Measurements from ENCODE around the gene INAFM1. TPM values are rescaled to one million over a fixed set of nuclear protein-coding genes. Genes with fewer than 3 reads are reported as not detected.
"Not testable (repeated sequence)": the region's sequence is repeated elsewhere in the genome, so short reads cannot be mapped to it uniquely, and the experiment has no call there.

Gene INAFM1
- total RNA-seq, 1 experiment from 2014 or later: 1.7 TPM

GRCh38 chr19:47266401-47266941, 8.2 kb upstream of the INAFM1 start:
- no peak for DNase-seq (ENCODE audit: extremely low read depth, low read depth)

DNA sequence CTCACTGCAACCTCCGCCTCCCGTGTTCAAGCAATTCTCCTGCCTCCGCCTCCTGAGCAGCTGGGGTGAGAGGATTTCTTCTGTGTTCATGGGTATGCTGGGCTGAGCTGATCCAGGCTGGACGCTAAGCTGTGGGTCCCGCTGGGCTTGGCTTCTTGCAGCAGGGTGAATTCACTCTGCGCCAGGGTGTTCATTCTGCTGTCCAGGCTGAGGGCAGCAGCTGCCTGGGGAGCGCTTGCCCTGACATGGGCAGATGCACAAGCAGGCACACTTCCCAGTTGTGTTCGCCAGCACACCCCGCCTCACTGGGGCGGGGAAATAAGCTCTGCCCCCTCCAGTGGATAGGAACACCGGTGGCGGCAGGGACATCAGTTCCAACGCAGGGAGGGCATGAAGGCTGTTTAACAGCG, 7.3 kb upstream of the INAFM1 start:
- no peak for DNase-seq (ENCODE audit: extremely low read depth, low read depth)

DNA sequence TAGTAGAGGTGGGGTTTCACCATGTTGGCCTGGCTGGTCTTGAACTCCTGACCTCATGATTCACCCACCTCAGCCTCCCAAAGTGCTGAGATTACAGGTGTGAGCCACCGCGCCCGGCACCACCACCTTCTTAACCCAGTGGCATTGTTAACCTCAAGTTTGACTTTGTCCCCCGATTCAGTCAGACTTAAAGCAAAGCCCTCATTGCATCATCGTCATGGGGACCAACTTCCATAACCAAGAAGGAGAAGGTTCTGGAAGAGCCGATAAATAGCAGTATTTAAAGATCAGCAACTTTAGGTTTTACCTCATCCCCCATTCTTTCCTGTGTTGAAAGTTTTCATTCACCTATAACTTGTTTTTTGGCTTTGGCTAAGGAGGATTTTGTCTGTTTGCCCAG, 6.7 kb upstream of the INAFM1 start:
- DNase-seq (ENCODE audit: extremely low read depth, low read depth): no peak

DNA sequence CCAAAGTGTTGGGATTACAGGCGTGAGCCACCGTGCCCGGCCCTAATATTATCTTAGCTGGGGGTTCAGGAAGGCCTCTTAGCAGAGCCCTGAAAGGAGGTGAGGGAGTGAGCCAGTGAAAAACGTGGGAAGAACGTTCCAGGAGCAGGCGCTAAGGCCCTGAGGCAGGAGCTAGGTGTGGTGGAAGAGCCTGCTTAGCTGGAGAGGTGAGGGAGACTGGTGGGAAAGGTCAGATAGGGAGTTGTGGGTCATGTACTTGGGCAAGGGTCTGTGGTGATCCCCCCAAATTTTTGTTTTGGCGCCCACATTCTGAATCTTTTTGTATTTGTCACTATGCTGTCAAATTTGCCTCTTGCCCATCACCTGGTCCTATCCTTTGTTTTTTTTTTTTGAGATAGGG, 5.1 kb upstream of the INAFM1 start:
- DNase-seq (ENCODE audit: extremely low read depth, low read depth): no peak

DNA sequence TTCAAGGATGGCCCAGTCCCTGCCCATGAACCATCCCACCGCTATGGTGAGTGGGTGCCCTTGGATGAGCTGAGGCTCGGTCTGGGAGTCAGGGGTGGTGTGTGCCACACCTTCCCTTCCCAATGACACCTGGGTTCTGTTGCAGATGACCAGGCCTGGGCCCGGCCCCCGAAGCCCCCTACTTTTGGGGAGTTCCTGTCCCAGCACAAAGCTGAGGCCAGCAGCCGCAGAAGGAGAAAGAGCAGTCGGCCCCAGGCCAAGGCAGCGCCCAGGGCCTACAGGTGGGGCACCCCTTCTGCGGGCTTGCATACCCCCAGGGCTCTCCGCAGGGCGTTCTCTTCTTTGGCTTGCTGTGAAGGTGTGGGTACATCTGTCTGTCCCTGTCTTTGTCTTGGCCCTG, 4.3 kb upstream of the INAFM1 start:
- no peak for DNase-seq (ENCODE audit: extremely low read depth, low read depth)

DNA sequence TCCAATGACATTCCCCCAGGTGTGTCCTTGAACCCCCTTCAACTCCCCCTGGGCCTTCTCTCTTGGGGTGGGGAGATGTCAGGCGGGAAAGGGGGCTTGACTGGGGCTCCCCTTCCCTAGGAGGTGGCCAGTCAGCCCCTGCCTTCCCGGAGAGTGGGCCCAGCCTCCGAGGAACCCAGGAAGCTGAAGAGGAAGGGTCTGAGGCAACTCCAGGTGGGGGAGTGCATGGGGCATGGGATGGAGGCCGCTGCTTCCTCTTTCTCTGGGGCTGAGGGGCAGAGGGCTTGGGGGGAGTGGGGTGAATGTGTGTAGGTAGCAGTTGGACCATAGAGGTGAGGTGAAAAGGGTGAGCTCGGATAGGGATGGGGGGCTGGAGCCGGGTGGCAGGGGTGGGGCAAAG, 2.7 kb upstream of the INAFM1 start:
- no peak for DNase-seq (ENCODE audit: extremely low read depth, low read depth)

DNA sequence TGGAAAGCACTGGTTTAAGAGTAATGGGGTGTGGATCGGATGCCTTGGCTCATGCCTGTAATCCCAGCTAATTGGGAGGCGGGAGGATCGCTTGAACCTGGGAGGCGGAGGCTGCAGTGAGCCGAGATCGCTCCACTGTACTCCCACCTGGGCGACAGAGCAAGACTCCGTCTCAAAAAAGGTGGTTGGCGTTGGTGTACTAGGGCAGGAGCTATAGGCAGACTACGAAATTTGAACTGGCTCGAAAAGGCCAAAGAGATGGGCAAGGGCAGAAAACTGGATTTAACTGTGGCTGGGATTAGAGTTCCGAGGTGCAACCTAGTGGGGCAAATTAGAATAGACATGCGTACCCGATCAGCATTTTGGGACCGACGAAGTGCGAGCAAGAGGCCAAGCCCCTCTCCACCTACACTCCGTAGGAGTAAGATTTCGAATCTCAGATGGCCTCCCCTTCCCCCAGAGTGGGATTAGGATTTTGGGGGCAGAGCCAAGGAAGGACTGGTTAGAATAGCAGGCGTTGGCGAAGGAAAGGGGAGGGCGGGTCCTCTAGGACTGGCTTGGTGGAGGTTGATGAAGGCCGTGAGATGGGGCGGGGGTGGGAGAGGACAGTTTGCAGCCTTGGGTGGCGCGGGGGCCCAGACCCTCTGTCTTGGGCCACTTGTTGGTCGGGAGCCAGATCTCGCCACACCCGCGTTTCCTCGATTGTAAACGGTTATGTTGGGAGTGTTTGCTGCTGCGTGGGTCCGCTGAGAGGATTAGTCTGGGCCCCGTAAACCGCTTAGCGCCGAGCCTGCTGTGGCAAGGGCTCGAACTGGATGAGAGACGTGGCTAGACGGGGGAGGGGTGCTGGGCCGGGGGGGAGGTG, 2.0 kb upstream of the INAFM1 start:
- DNase-seq (ENCODE audit: extremely low read depth, low read depth): no peak

DNA sequence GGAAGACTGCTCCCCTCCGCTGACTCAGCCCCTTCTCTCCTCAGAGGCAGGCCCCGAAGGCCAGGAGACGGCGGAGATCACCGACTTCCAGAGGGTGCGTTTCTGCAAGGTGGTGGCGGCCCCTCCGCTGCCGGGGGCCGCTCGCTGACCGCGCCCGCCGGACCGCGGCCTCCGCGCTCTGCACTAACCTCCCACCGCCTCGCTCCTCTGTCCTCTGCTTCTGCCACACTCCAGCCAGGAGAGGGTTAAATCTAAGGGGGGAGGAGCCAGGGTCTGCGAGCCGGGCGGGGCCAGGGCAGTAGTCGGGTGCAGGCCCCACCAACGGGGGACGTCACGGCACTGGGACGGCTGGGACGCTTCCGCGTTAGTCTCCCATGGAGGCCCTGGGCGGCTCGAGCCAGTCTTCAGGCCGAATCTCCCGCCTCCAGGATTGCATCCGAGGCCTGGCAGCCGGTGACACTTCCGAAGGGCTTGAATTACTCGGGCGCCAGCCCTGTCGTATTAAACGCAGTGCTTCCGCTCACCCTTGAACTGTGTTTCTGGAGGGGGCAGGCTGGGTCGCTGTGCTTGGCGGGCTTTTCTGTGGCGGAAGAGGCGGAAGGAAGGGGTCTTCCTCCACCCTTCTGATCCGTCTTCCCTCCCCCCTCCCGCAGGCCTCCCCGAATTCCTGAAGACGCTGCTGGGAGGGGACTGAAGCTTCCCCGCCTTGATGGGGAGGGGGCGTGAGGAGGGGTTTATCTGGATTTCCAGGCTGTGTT, 1.2 kb upstream of the INAFM1 start:
- DNase-seq (ENCODE audit: extremely low read depth, low read depth): peak; percentile 77

- DNase-seq (ENCODE audit: extremely low read depth, low read depth): no peak
These were observed 441 bp downstream of the INAFM1 start for GRCh38 chr19:47274891-47275761.

- no peak for DNase-seq (ENCODE audit: extremely low read depth, low read depth)
These were observed 1.2 kb downstream of the INAFM1 start for GRCh38 chr19:47275791-47276461.

- DNase-seq (ENCODE audit: extremely low read depth, low read depth): not testable (repeated sequence)
These were observed 1.8 kb downstream of the INAFM1 start for GRCh38 chr19:47276513-47276912.

DNA sequence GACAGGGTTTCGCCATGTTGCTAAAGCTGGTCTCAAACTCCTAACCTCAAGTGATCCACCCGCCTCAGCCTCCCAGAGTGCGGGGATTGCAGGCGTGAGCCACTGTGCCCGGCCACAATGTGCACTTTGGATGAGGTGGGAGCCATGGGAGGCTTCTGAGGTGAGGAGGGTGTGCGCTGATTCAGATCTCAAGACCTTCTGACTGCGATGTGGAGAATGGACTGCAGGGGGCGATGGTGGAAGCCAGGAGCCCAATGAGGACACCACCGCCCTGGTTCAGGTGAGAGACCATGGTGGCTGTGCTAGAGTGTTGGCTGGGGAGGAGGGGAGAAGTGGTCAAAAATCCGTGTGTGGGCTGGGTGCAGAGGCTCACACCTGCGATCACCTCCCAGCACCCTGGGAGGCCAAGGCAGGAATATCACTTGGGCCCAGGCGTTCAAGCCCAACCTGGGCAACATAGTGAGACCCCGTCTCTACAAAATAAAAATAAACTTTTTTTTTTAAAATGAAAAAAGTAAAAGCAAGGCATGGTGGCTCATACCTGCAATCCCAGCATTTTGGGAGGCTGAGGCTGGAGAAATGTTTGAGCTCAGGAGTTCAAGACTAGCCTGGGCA, 5.6 kb downstream of the INAFM1 start:
- peak; percentile 27 for DNase-seq (ENCODE audit: extremely low read depth, low read depth)

- no peak for DNase-seq (ENCODE audit: extremely low read depth, low read depth)
These were observed 8.8 kb downstream of the INAFM1 start for GRCh38 chr19:47283405-47284059.

- peak; percentile 36 for DNase-seq (ENCODE audit: extremely low read depth, low read depth)
These were observed 9.7 kb downstream of the INAFM1 start for GRCh38 chr19:47284324-47284899.

- DNase-seq (ENCODE audit: extremely low read depth, low read depth): peak; percentile 80
These were observed 21.4 kb downstream of the INAFM1 start for GRCh38 chr19:47296036-47296435.

DNA sequence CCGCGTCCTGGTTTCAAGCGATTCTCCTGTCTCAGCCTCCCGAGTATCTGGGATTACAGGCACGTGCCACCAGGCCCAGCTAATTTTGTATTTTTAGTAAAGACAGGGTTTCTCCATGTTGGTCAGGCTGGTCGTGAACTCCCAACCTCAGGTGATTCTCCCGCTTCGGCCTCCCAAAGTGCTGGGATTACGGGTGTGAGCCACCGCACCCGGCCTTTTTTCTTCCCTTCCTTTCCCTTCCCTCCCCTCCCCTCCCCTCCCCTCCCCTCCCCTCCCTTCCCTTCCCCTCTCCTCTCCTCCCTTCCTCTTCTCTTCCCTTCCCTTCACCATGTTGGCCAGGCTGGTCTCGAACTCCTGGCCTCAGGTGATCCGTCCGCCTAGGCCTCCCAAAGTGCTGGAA, 26.2 kb downstream of the INAFM1 start:
- not testable (repeated sequence) for DNase-seq (ENCODE audit: extremely low read depth, low read depth)

GRCh38 chr19:47302249-47302648, 27.6 kb downstream of the INAFM1 start:
- no peak for DNase-seq (ENCODE audit: extremely low read depth, low read depth)

GRCh38 chr19:47303966-47304365, 29.3 kb downstream of the INAFM1 start:
- DNase-seq (ENCODE audit: extremely low read depth, low read depth): no peak

- DNase-seq (ENCODE audit: extremely low read depth, low read depth): peak; percentile 57
These were observed 30.6 kb downstream of the INAFM1 start for GRCh38 chr19:47305309-47305751.
